ENCODE data around the gene ERCC2.
A peak's percentile ranks its signal among the peaks of the same experiment; 100 is the strongest.
"Not testable (repeated sequence)": the region's sequence is repeated elsewhere in the genome, so short reads cannot be mapped to it uniquely, and the experiment has no call there.

Gene ERCC2

DNA sequence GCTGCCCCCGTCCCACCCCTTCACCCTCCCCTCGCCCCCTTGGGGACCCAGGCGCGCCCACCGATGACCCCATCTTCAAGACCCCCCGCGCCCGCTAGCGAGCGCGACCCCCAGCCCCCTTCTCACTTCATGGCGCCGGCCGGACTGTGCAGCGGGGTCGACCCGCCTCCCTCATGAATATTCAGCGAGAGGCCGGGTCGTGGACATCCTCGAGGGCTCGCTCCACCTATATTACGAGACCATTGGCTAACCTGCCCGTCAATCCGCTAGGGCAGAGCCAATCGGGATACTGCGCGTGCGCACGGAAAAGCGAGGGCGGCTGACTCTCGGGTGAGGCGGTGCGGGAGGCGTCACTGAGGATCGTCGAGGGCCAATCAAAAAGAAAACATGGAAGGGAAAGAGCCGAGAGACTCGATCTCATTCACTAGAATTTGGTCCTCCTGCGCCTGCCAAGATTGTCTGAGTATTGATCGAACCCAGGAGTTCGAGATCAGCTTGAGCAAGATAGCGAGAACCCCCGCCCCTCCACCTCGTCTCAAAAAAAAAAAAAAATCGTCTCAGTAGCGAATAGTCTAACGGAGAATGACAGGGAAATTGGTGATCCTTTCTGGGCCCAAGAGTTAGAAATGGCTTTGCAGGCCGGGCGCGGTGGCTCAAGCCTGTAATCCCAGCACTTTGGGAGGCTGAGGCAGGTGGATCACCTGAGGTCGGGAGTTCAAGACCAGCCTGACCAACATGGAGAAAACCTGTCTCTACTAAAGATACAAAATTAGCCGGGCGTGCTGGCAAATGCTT, at the start of gene ERCC2:
ERCC2 (minus strand) TSS at position 164 of the 795 bp plus-strand sequence; CDS start at position 131, 33 bp downstream.
- peak; percentile 99 for DNase-seq (ENCODE audit: low read depth in 2 of 2)

DNA sequence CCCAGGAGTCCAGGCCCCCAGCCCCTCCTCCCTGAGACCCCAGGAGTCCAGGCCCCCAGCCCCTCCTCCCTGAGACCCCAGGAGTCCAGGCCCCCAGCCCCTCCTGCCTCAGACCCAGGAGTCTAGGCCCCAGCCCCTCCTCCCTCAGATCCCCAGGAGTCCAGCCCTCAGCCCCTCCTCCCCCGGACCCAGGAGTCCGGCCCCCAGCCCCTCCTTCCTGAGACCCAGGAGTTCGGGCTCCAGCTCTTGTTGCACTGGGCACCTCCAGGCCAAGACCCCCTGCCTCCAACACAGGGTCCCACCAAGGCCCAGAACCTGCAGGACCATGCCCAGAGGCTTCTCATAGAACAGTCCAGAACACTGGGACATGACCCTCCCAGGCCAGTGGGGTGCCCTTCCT, 49.5 kb upstream of the ERCC2 start:
- DNase-seq (ENCODE audit: low read depth in 2 of 2): no peak

DNA sequence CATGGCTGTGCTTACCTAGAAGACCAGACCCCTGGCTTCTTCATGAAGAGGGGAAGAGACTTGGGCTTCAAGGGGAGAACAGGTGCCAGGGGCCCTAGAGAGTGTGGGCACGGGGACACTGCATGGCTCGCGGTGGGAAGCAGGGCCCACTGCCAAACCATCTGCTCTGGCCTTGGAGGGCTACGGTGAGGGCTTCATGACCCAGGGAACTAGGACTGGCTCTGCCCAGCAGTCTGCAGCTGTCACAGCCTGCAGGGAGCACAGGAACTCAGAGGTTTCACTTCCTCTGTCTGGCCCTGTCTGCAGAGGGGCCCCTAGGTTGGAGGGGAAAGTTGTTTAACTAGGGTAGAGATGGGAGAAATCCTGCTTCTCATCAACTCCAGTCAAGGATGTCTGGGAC, 49.0 kb upstream of the ERCC2 start:
- no peak for DNase-seq (ENCODE audit: low read depth in 2 of 2)

- no peak for DNase-seq (ENCODE audit: low read depth in 2 of 2)
Measured at GRCh38 chr19:45418802-45419201, 48.4 kb upstream of the ERCC2 start.

- no peak for DNase-seq (ENCODE audit: low read depth in 2 of 2)
Measured at GRCh38 chr19:45417151-45417550, 46.8 kb upstream of the ERCC2 start.

- no peak for DNase-seq (ENCODE audit: low read depth in 2 of 2)
Measured at GRCh38 chr19:45414468-45414867, 44.1 kb upstream of the ERCC2 start.

- no peak for DNase-seq (ENCODE audit: low read depth in 2 of 2)
Measured at GRCh38 chr19:45413497-45413896, 43.1 kb upstream of the ERCC2 start.

DNA sequence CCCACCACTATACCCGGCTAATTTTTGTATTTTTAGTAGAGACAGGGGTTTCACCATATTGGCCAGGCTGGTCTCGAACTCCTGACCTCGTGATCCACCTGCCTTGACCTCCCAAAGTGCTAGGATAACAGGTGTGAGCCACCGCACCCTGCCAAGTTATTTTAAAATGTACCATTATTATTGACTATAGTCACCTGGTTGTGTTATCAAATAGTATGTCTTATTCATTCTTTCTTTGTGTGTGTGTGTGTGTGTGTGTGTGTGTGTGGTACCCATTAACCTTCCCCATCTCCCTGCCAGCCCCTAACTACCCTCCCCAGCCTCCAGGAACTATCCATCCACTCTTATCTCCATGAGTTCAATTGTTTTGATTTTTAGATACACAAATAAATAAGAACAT, 40.0 kb upstream of the ERCC2 start:
- DNase-seq (ENCODE audit: low read depth in 2 of 2): not testable (repeated sequence)

DNA sequence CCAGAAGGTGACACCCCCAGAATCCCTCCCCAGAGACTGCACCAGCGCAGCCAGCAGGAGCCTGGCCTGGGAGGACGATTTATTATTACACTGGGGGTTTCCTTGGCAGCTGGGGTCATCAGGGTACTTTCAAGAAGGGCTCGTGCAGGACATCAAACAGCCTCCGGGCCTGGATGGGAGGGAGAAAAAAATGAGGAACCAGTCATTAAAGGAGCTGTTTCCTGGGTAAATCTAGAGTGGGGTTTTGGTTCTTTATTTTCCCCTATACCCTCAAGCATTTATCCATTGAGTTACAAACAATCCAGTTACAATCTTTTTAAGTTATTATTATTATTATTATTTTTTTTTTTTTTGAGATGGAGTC, 39.2 kb upstream of the ERCC2 start:
- DNase-seq (ENCODE audit: low read depth in 2 of 2): no peak

- no peak for DNase-seq (ENCODE audit: low read depth in 2 of 2)
Measured at GRCh38 chr19:45408830-45409556, 38.6 kb upstream of the ERCC2 start.

GRCh38 chr19:45408121-45408520, 37.7 kb upstream of the ERCC2 start:
- no peak for DNase-seq (ENCODE audit: low read depth in 2 of 2)

GRCh38 chr19:45407585-45407984, 37.2 kb upstream of the ERCC2 start:
- DNase-seq (ENCODE audit: low read depth in 2 of 2): not testable (repeated sequence)

DNA sequence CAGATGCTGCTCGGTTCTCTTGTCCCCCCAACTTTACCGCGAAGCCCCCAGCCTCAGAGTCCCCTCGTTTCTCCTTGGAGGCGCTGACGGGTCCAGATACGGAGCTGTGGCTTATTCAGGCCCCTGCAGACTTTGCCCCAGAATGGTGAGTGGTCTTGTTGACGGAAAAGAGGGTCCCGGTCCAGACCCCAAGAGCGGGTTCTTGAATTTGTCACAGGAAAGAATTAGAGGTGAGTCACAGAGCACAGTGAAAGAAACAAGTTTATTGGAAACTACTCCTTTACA, 36.7 kb upstream of the ERCC2 start:
- DNase-seq (ENCODE audit: low read depth in 2 of 2): no peak

DNA sequence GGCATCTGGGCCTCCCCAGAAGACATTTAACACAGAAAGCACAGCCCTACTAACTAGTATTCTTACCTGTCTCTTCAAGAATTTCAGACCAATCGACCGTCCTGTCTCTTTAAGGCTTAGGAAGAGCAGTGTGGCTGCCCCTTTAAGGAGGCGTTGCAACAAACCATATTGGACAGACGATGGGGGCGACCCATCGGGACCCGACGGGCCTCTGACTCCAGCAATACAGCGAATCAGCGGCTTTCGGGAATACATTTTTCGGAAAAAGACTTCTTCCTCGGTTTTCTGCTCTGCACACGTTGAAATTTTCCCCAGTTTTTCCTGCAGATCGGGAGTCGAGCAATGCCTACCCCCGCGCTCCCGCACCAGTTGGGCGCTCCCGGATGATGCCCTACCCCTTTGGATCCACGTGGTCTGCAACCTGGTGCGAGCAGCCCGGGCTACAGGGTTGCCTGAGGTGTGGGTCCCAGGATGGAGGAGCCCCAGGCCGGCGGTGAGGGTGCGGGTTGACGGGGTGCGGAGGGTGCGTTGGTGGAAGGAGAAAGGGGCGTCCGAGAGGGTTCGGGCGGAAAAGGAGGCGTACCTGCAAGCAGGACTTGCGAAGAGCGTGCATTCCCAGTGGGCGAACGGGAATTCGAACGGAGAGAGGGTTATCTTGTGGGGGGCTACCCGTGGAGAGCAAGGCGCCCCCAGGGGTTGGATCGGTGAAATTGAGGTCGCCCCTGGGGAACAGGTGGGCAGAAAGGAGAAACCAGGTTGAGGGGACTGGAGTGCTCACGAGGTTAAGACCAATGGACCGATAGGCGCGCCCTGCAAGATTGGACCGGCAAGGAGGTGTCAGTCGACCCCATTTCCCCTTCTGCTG, 36.1 kb upstream of the ERCC2 start, which contains the start of gene POLR1G:
POLR1G (plus strand) TSS at position 419 of the 865 bp plus-strand sequence; CDS start at position 472, 53 bp downstream.
- peak; percentile 60 to 68 for DNase-seq (ENCODE audit: low read depth in 2 of 2)

DNA sequence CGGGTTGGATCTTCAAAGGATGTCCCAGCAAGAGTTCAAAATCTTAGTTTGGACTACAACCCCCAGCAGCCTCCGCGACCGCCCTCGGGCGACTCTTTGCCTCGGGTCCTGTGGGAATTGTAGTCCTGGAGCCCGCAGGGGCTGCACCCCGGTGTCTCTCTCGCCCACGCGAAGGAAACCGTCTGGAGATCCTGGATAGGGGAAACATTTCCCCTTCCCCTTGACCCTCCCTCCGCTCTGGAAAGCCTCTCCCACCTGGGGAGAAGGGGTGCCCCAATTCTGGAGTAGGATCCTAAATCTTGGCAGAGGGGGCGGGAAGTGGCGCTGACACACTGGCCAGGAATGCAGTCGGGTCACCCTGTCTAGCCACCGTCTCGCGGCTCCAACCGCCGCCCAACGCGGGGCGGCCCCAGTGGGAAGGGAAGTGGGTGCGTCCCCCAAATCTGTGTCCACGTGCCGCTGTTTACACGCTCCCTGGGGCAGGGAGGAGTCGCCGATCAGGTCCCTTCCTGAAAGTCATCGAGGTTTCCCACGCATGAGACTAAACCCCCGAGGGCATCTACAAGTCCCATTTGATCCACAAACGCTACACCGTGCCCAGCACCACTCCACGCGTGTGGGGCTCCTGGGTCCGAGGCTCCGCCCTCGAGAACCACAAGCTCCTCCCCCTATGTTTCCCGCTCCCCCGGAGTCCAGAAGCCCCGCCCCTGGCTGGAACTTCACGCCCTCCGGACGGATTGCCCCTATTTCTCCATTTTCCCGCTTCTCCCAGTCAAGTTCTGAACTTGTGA, 35.3 kb upstream of the ERCC2 start:
- peak; percentile 61 to 69 for DNase-seq (ENCODE audit: low read depth in 2 of 2)

- DNase-seq (ENCODE audit: low read depth in 2 of 2): no peak
Measured at GRCh38 chr19:45404557-45405434, 34.4 kb upstream of the ERCC2 start, which contains the start of gene PPP1R13L. Gene PPP1R13L, minus strand, starts transcription at chr19:45405069. Its CDS starts 6,751 bp downstream, at chr19:45398318.

GRCh38 chr19:45403781-45404556, 33.6 kb upstream of the ERCC2 start:
- peak; percentile 27 to 33 for DNase-seq (ENCODE audit: low read depth in 2 of 2)

DNA sequence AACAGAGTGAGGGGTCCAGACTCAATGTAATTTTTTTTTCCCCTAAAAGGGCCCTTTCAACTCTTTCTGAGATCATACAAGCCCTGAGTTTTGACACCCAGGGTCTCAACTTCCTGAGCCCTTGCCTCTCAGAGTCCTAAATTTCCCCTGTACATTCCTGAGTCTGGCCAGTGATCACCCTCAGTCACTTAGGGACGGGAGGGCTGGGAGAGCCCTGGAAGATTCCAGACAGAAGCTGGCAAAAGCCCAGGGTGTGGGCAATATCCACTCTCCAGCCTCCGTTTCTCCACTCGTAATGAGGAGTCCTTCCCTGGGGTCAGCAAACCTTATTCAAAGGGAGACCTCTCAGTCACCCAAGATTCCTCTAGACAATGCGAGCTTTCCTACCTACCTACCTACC, 32.9 kb upstream of the ERCC2 start:
- DNase-seq (ENCODE audit: low read depth in 2 of 2): no peak

GRCh38 chr19:45402298-45403061, 32.1 kb upstream of the ERCC2 start:
- DNase-seq (ENCODE audit: low read depth in 2 of 2): no peak
